OCI-LY1 (cell line): Measurements from ENCODE around the gene ZFYVE26.

Source experiments
- H2AFZ ChIP-seq: fragments of 200-600 bp; sonication (generic), shearing (Covaris generic); 2 replicates; pipeline ENCODE4 v1.6.0; 2014; ENCODE audit warnings: antibody characterized with exemption, mild to moderate bottlenecking, low read length
- H3F3A ChIP-seq: fragments of 200-600 bp; sonication (generic), shearing (Covaris generic); 2 replicates; pipeline ENCODE4 v1.6.0; 2014; ENCODE audit warnings: mild to moderate bottlenecking, antibody characterized with exemption, low read length, moderate library complexity; ENCODE audit not compliant: insufficient read depth
- H3K27ac ChIP-seq: fragments of 200-600 bp; sonication (generic); 2 replicates; pipeline ENCODE4 v1.5.1; 2014; ENCODE audit warnings: low read length, mixed run types, mild to moderate bottlenecking, low read depth; ENCODE audit not compliant: poor library complexity, severe bottlenecking
- H3K27me3 ChIP-seq: fragments of 200-600 bp; sonication (generic); 2 replicates; pipeline ENCODE4 v1.6.0; 2014; ENCODE audit warnings: antibody characterized with exemption, mild to moderate bottlenecking, low read length, moderate library complexity; ENCODE audit not compliant: insufficient read depth
- H3K36me3 ChIP-seq: fragments of 200-600 bp; sonication (generic); 2 replicates; pipeline ENCODE4 v1.6.1; 2014; ENCODE audit warnings: mild to moderate bottlenecking, antibody characterized with exemption, low read length, moderate library complexity, mixed read lengths; ENCODE audit not compliant: insufficient read depth
- H3K4me1 ChIP-seq: fragments of 200-600 bp; sonication (generic); 2 replicates; pipeline ENCODE4 v1.5.1; 2014; ENCODE audit warnings: mild to moderate bottlenecking, low read length, moderate library complexity; ENCODE audit not compliant: insufficient read depth, severe bottlenecking
- H3K4me2 ChIP-seq: fragments of 200-600 bp; sonication (generic), shearing (Covaris generic); 2 replicates; pipeline ENCODE4 v1.6.1; 2014; ENCODE audit warnings: low read length
- H3K4me3 ChIP-seq: fragments of 200-600 bp; sonication (generic); 2 replicates; pipeline ENCODE4 v1.5.1; 2014; ENCODE audit warnings: low read length, low read depth, mild to moderate bottlenecking, mixed read lengths; ENCODE audit not compliant: poor library complexity, severe bottlenecking
- H3K79me2 ChIP-seq: fragments of 200-600 bp; shearing (Covaris generic); 2 replicates; pipeline ENCODE4 v1.6.1; 2016; ENCODE audit warnings: mixed run types, low read length, mixed read lengths; ENCODE audit not compliant: insufficient read depth
- H3K9ac ChIP-seq: fragments of 200-600 bp; sonication (generic), shearing (Covaris generic); 2 replicates; pipeline ENCODE4 v1.6.1; 2014; ENCODE audit warnings: mild to moderate bottlenecking, low read length, mixed read lengths
- H3K9me2 ChIP-seq: fragments of 200-600 bp; sonication (generic), shearing (Covaris generic); 2 replicates; pipeline ENCODE4 v1.6.1; 2014; ENCODE audit warnings: low read depth, mild to moderate bottlenecking, low read length, mixed read lengths
- H3K9me3 ChIP-seq: fragments of 200-600 bp; shearing (Covaris generic); 2 replicates; pipeline ENCODE4 v1.6.1; 2014; ENCODE audit warnings: low read length, mixed read lengths
- H4K20me1 ChIP-seq: fragments of 200-600 bp; sonication (generic), shearing (Covaris generic); 2 replicates; pipeline ENCODE4 v1.6.0; 2016; ENCODE audit warnings: mild to moderate bottlenecking, low read length; ENCODE audit not compliant: insufficient read depth
- EZH2 ChIP-seq: fragments of 200-600 bp; sonication (generic), shearing (Covaris generic); IDR thresholded peaks from 2 replicates; pipeline ENCODE4 v1.8.0; 2017; ENCODE audit warnings: borderline replicate concordance, mixed run types, mild to moderate bottlenecking, antibody characterized with exemption, low read length, moderate library complexity, mixed read lengths
- TF ChIP-seq, protein P1 (sequence below): fragments of 200-600 bp; sonication (generic), shearing (Covaris generic); IDR thresholded peaks from 2 replicates; pipeline ENCODE4 v1.5.1; 2017; ENCODE audit warnings: mild to moderate bottlenecking, antibody characterized with exemption, low read length, moderate library complexity, mixed read lengths

Gene ZFYVE26

DNA sequence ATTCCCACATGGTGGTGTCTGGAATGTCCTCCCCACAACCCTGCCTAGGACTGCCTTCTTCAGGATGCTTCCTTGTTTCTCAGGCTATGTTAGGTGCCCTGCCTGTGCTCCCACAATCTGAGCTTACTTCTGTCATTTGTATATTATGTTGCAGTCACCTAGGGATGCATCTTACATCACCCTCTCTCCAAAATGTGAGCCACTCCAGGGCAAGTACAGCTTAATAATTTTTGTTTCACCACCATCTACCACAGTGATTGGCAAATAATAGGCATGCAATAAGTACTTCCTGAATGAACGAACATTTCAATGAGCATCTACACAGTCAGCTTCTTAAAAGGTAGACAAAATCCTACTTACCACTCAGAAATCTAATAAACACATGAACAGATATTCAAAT, 37.6 kb downstream of the ZFYVE26 start:
- no peaks in the 10 kb centered on the region for H3F3A ChIP-seq
- no peaks in the 10 kb centered on the region for H3K9me2 ChIP-seq
- peaks cover 86% of the 10 kb centered on the region for H3K36me3 ChIP-seq
- H4K20me1 ChIP-seq, result no peaks in the 10 kb centered on the region
- no peak overlapping the region for H3K9ac ChIP-seq
- TF ChIP-seq EZH2, result no peak
- TF ChIP-seq, protein P1, sequence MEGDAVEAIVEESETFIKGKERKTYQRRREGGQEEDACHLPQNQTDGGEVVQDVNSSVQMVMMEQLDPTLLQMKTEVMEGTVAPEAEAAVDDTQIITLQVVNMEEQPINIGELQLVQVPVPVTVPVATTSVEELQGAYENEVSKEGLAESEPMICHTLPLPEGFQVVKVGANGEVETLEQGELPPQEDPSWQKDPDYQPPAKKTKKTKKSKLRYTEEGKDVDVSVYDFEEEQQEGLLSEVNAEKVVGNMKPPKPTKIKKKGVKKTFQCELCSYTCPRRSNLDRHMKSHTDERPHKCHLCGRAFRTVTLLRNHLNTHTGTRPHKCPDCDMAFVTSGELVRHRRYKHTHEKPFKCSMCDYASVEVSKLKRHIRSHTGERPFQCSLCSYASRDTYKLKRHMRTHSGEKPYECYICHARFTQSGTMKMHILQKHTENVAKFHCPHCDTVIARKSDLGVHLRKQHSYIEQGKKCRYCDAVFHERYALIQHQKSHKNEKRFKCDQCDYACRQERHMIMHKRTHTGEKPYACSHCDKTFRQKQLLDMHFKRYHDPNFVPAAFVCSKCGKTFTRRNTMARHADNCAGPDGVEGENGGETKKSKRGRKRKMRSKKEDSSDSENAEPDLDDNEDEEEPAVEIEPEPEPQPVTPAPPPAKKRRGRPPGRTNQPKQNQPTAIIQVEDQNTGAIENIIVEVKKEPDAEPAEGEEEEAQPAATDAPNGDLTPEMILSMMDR, result no peak
- H3K27me3 ChIP-seq, result no peaks in the 10 kb centered on the region
- no peaks in the 10 kb centered on the region for H3K9me3 ChIP-seq
- no peak overlapping the region for H3K4me3 ChIP-seq
- no peak overlapping the region for H3K27ac ChIP-seq
- no peak overlapping the region for H3K4me2 ChIP-seq
- H3K79me2 ChIP-seq, result no peaks in the 10 kb centered on the region
- no peak overlapping the region for H2AFZ ChIP-seq
- no peaks in the 10 kb centered on the region for H3K4me1 ChIP-seq

- no peaks in the 10 kb centered on the region for H4K20me1 ChIP-seq
- TF ChIP-seq, protein P1, result no peak
- no peak for TF ChIP-seq EZH2
- H2AFZ ChIP-seq, result no peak overlapping the region
- H3K4me1 ChIP-seq, result no peaks in the 10 kb centered on the region
- H3K9ac ChIP-seq, result no peak overlapping the region
- H3K36me3 ChIP-seq, result peaks cover 81% of the 10 kb centered on the region
- no peaks in the 10 kb centered on the region for H3K9me2 ChIP-seq
- no peaks in the 10 kb centered on the region for H3K9me3 ChIP-seq
- no peaks in the 10 kb centered on the region for H3K27me3 ChIP-seq
- no peak overlapping the region for H3K27ac ChIP-seq
- no peak overlapping the region for H3K4me2 ChIP-seq
- no peak overlapping the region for H3K4me3 ChIP-seq
- H3F3A ChIP-seq, result no peaks in the 10 kb centered on the region
- no peaks in the 10 kb centered on the region for H3K79me2 ChIP-seq
These were observed 39.6 kb downstream of the ZFYVE26 start for GRCh38 chr14:67776653-67777322.

- Histone ChIP-seq H3K9me2 (no peaks in the 10 kb centered on the region), H3K27me3 (no peaks in the 10 kb centered on the region), H3K9me3 (no peaks in the 10 kb centered on the region), H3F3A (no peaks in the 10 kb centered on the region), H3K9ac (no peak overlapping the region), H3K27ac (no peak overlapping the region), H3K4me3 (no peak overlapping the region), H3K4me2 (no peak overlapping the region), H3K36me3 (peaks cover 88% of the 10 kb centered on the region), H4K20me1 (no peaks in the 10 kb centered on the region), H3K4me1 (no peaks in the 10 kb centered on the region), H2AFZ (no peak overlapping the region), H3K79me2 (no peaks in the 10 kb centered on the region)
- TF ChIP-seq, protein P1, result no peak
- no peak for TF ChIP-seq EZH2
These were observed 42.5 kb downstream of the ZFYVE26 start for GRCh38 chr14:67773844-67774377.
